HEK293 (cell line): ENCODE results near the gene DBF4B.

Experiments used
- CTCF ChIP-seq: fragments of 450-650 bp; formaldehyde crosslinking; IDR thresholded peaks from 2 replicates; pipeline ENCODE4 v1.5.1; 2016; ENCODE audit warnings: missing biosample characterization, missing genetic modification characterization
- ZBTB8A ChIP-seq: fragments of 450-650 bp; formaldehyde crosslinking; IDR thresholded peaks from 2 replicates; pipeline ENCODE4 v1.5.1; 2016; ENCODE audit warnings: missing biosample characterization, missing genetic modification characterization
- ZFP3 ChIP-seq: fragments of 450-650 bp; formaldehyde crosslinking; IDR thresholded peaks from 2 replicates; pipeline ENCODE4 v1.5.1; 2016; ENCODE audit warnings: low read depth, missing biosample characterization, missing genetic modification characterization
- ZNF133 ChIP-seq: fragments of 450-650 bp; formaldehyde crosslinking; IDR thresholded peaks from 2 replicates; pipeline ENCODE4 v1.5.1; 2016; ENCODE audit warnings: missing biosample characterization, missing genetic modification characterization
- ZNF571 ChIP-seq: fragments of 450-650 bp; formaldehyde crosslinking; IDR thresholded peaks from 2 replicates; pipeline ENCODE4 v1.5.0; 2017; ENCODE audit warnings: missing biosample characterization, missing genetic modification characterization
- TF ChIP-seq, protein P1 (sequence below): fragments of 450-650 bp; formaldehyde crosslinking; optimal IDR thresholded peaks from 2 replicates; pipeline ENCODE3; 2016; ENCODE audit warnings: missing biosample characterization, mild to moderate bottlenecking, missing genetic modification characterization

DNA sequence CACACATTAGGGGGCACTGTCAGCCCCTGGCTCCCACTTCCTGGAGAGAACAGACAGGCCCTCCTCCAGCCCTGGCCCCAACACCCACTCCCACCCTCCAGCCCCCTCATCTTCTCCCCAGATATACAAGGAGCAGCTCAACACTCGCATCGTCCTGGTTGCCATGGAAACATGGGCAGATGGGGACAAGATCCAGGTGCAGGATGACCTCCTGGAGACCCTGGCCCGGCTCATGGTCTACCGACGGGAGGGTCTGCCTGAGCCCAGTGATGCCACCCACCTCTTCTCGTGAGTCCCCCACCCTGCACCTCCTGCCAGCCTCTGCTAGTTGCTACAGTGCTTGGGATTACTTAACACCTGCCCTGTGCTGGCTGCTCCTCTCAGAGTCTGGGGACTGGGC lies 64.7 kb downstream of the DBF4B start:
- no peak for TF ChIP-seq CTCF (tag by site-specific recombination)
- no peak for TF ChIP-seq ZNF133 (tag by site-specific recombination)
- no peak for TF ChIP-seq ZNF571 (tag by site-specific recombination)
- no peak for TF ChIP-seq ZFP3
- TF ChIP-seq ZBTB8A (tag by site-specific recombination): no peak
- TF ChIP-seq, protein P1, sequence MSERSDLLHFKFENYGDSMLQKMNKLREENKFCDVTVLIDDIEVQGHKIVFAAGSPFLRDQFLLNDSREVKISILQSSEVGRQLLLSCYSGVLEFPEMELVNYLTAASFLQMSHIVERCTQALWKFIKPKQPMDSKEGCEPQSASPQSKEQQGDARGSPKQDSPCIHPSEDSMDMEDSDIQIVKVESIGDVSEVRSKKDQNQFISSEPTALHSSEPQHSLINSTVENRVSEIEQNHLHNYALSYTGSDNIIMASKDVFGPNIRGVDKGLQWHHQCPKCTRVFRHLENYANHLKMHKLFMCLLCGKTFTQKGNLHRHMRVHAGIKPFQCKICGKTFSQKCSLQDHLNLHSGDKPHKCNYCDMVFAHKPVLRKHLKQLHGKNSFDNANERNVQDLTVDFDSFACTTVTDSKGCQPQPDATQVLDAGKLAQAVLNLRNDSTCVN: no peak
